Prostate gland (tissue), 2 donors: Measurements from ENCODE around the gene COL9A2.

Experiments
- CTCF ChIP-seq, 4 experiments: fragments of 200-600 bp in 2 of 4; fragments of 450-650 bp in 2 of 4; sonication (generic) in 2 of 4; IDR thresholded peaks; 1 replicate in 3 of 4; 2 replicates in 1 of 4; pipeline ENCODE4 v1.5.1; 2016 to 2019; ENCODE audit warnings: antibody characterized with exemption in 4 of 4, mild to moderate bottlenecking in 2 of 4, moderate library complexity in 2 of 4
- POLR2A ChIP-seq: fragments of 450-650 bp; IDR thresholded peaks from one replicate; pipeline ENCODE4 v1.6.1; 2016; ENCODE audit warnings: antibody characterized with exemption, mild to moderate bottlenecking

GRCh38 chr1:40267767-40268187 is 49.3 kb downstream of the COL9A2 start:
- TF ChIP-seq CTCF (IDR thresholded peaks at IDR 0.05) = no peak
- no peak for TF ChIP-seq POLR2A
